ENCODE measurements around the gene PIK3R2.

GRCh38 chr19:18160493-18160970 lies 7.6 kb downstream of the PIK3R2 start:
- TF ChIP-seq FOXA1 (IDR thresholded peaks at IDR 0.05) = no peak
- TF ChIP-seq TARDBP (IDR thresholded peaks at IDR 0.05) = no peak
